Middle frontal gyrus (tissue), 1 donor: ENCODE results near the gene DNAH8.

Experiments
- DNase-seq: peaks from one replicate; pipeline ENCODE4 v3.0.0-alpha.2; 2015; ENCODE audit warnings: low spot score; ENCODE audit errors: extremely low spot score

Gene DNAH8

GRCh38 chr6:39050453-39051112, 335.5 kb downstream of the DNAH8 start:
- no peak for DNase-seq

GRCh38 chr6:39051399-39052122, 336.4 kb downstream of the DNAH8 start:
- DNase-seq: no peak

- DNase-seq: no peak
These were observed 338.0 kb downstream of the DNAH8 start for GRCh38 chr6:39053016-39053624.

GRCh38 chr6:39053854-39054576, 338.9 kb downstream of the DNAH8 start:
- no peak for DNase-seq

GRCh38 chr6:39054577-39055142, 339.5 kb downstream of the DNAH8 start:
- DNase-seq: no peak

- DNase-seq: no peak
These were observed 340.6 kb downstream of the DNAH8 start for GRCh38 chr6:39055661-39056060.

GRCh38 chr6:39056191-39056590, 341.1 kb downstream of the DNAH8 start:
- DNase-seq: no peak

- no peak for DNase-seq
These were observed 341.6 kb downstream of the DNAH8 start for GRCh38 chr6:39056681-39057080.

GRCh38 chr6:39057251-39058155, 342.4 kb downstream of the DNAH8 start:
- no peak for DNase-seq

GRCh38 chr6:39058471-39059147, 343.5 kb downstream of the DNAH8 start:
- DNase-seq: no peak

GRCh38 chr6:39059496-39060310, 344.6 kb downstream of the DNAH8 start:
- DNase-seq: no peak

GRCh38 chr6:39060467-39061160, 345.5 kb downstream of the DNAH8 start:
- no peak for DNase-seq

GRCh38 chr6:39061182-39061581, 346.1 kb downstream of the DNAH8 start:
- DNase-seq: no peak

- DNase-seq: no peak
These were observed 346.5 kb downstream of the DNAH8 start for GRCh38 chr6:39061588-39061987.

GRCh38 chr6:39062014-39062740, 347.1 kb downstream of the DNAH8 start:
- no peak for DNase-seq

GRCh38 chr6:39063526-39063925, 348.4 kb downstream of the DNAH8 start:
- no peak for DNase-seq

GRCh38 chr6:39065561-39065960, 350.4 kb downstream of the DNAH8 start:
- no peak for DNase-seq

GRCh38 chr6:39068391-39068790, 353.3 kb downstream of the DNAH8 start:
- no peak for DNase-seq
